HFFc6 (cell line): ENCODE measurements around the gene ADORA1. TPM values are rescaled to one million over a fixed set of nuclear protein-coding genes. Genes with fewer than 3 reads are reported as not detected.

ENCODE experiments used
- DNase-seq: peaks from one replicate; pipeline ENCODE4 v3.0.0-alpha.2; 2018
- H3K27ac Mint-ChIP-seq: 2 replicates; pipeline ENCODE4 v1.8.0; 2020; ENCODE audit warnings: mild to moderate bottlenecking, mixed read lengths
- H3K27me3 Mint-ChIP-seq: 2 replicates; pipeline ENCODE4 v1.8.0; 2021; ENCODE audit warnings: mild to moderate bottlenecking, moderate library complexity, mixed read lengths; ENCODE audit not compliant: insufficient read depth
- H3K36me3 Mint-ChIP-seq: 2 replicates; pipeline ENCODE4 v1.8.0; 2021; ENCODE audit warnings: low read depth, mixed read lengths
- H3K4me1 Mint-ChIP-seq: 2 replicates; pipeline ENCODE4 v1.8.0; 2020; ENCODE audit warnings: low read depth, mixed read lengths
- H3K4me3 Mint-ChIP-seq: 2 replicates; pipeline ENCODE4 v1.8.0; 2020; ENCODE audit warnings: mild to moderate bottlenecking, moderate library complexity, mixed read lengths
- H3K9me3 Mint-ChIP-seq: 2 replicates; pipeline ENCODE4 v1.8.0; 2020; ENCODE audit warnings: mild to moderate bottlenecking, mixed read lengths
- total RNA-seq, 6 experiments: library from RNA; stranded (reverse); fragmentation: NEBNext Ultra II Directional; extraction: Animal tissue kit (Norgen Biotek cat#: 25700); gene quantifications; 2 replicates in 1 of 6; 3 replicates in 5 of 6; pipeline ENCODE4 v1.2.3, GENCODE V29; 2021
- TF ChIP-seq, protein P1 (sequence below): fragments of 200-600 bp; sonication (generic); IDR thresholded peaks from 2 replicates; pipeline ENCODE4 v1.5.0; 2021; ENCODE audit warnings: antibody characterized with exemption, mild to moderate bottlenecking

Gene ADORA1
- total RNA-seq, 6 experiments from 2014 or later, result 0.25 to 5.5 (median 0.53) TPM

- H3K36me3 Mint-ChIP-seq, result no peaks in the 10 kb centered on the region
- TF ChIP-seq, protein P1, sequence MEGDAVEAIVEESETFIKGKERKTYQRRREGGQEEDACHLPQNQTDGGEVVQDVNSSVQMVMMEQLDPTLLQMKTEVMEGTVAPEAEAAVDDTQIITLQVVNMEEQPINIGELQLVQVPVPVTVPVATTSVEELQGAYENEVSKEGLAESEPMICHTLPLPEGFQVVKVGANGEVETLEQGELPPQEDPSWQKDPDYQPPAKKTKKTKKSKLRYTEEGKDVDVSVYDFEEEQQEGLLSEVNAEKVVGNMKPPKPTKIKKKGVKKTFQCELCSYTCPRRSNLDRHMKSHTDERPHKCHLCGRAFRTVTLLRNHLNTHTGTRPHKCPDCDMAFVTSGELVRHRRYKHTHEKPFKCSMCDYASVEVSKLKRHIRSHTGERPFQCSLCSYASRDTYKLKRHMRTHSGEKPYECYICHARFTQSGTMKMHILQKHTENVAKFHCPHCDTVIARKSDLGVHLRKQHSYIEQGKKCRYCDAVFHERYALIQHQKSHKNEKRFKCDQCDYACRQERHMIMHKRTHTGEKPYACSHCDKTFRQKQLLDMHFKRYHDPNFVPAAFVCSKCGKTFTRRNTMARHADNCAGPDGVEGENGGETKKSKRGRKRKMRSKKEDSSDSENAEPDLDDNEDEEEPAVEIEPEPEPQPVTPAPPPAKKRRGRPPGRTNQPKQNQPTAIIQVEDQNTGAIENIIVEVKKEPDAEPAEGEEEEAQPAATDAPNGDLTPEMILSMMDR, result no peak
- H3K4me1 Mint-ChIP-seq, result no peaks in the 10 kb centered on the region; the same call in 1 of the 2 replicates
- no peak overlapping the region for H3K27ac Mint-ChIP-seq
- no peak for DNase-seq
- peaks cover 33% of the 10 kb centered on the region for H3K27me3 Mint-ChIP-seq
- no peak overlapping the region for H3K4me3 Mint-ChIP-seq
- no peaks in the 10 kb centered on the region for H3K9me3 Mint-ChIP-seq
Measured at GRCh38 chr1:203086992-203087763, 40.3 kb upstream of the ADORA1 start.

GRCh38 chr1:203088441-203088840, 39.1 kb upstream of the ADORA1 start:
- Mint-ChIP-seq H3K36me3 (no peaks in the 10 kb centered on the region), H3K27me3 (peaks cover 35% of the 10 kb centered on the region), H3K4me3 (no peak overlapping the region), H3K4me1 (no peaks in the 10 kb centered on the region; the same call in 1 of the 2 replicates), H3K9me3 (no peaks in the 10 kb centered on the region), H3K27ac (no peak overlapping the region)
- no peak for DNase-seq
- TF ChIP-seq, protein P1, result no peak

- no peaks in the 10 kb centered on the region; the same call in 1 of the 2 replicates for H3K9me3 Mint-ChIP-seq
- H3K4me1 Mint-ChIP-seq, result no peaks in the 10 kb centered on the region; the same call in 1 of the 2 replicates
- no peak overlapping the region for H3K27ac Mint-ChIP-seq
- H3K36me3 Mint-ChIP-seq, result no peaks in the 10 kb centered on the region; the same call in 1 of the 2 replicates
- H3K27me3 Mint-ChIP-seq, result peaks cover 35% of the 10 kb centered on the region
- TF ChIP-seq, protein P1, result no peak
- no peak overlapping the region for H3K4me3 Mint-ChIP-seq
- DNase-seq, result no peak
Measured at GRCh38 chr1:203089001-203089650, 38.4 kb upstream of the ADORA1 start.

DNA sequence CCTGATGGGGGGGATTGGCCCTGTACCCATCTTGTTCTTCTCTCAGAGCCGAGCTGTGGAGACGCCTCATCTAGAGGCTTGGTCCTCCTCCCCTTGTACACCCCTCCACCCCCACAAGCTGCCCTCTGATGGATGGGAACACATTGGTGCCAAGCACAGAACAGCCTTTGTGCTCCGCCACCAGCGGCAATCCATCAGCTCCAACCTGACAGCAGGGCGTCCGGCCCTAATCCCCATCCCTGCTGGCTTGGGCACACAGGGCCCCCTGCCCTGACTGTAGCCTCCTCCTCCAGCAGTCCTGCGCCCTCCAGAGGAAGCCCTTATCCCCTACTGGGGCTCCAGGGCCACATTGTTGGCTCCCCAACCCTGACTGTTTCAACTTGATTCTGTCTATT, 37.9 kb upstream of the ADORA1 start:
- H3K27me3 Mint-ChIP-seq, result peaks cover 35% of the 10 kb centered on the region

DNA sequence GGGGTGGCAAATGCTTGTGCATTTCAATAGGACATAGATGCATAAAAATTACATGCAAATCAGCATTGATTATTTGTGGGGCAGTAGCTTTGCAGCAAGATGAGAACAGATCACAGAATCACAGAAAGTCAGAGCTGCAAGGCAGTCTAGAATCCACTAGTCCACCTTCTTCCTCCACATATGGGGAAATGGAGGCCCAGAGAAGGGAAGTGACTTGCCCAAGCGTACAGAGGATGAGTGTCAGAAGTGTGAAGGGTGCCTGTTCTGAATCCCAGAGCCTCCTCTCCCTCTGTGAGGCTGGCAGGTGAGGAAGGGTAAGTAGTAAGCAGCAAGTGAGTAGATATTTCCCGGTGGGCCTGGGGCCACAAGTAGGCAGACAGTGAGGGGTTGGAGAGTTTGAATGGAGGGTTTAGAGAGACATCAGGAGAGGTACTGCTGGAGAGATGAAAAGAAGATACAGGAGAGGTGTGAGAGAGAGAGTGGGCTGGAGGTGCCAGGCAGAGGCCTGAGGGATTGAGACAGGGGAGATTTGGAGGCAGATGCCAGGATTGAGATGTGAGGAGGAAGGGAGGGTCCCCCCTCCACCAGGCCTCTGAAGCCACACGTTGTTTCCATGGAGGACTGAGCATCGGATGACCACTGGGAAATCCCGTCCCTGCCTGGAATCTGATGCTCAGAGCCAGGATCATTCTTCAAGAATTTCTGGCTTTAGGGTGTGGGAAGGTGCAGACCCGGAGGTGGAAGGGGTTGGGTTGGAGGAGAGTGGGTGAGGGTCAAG, 36.9 kb upstream of the ADORA1 start:
- TF ChIP-seq, protein P1, result no peak
- no peak for DNase-seq
- peaks cover 15% of the 10 kb centered on the region for H3K9me3 Mint-ChIP-seq

More for the DNA sequence above, 37.9 kb upstream of the ADORA1 start:
- TF ChIP-seq, protein P1, result no peak
- no peak for DNase-seq
- peaks cover 5% of the 10 kb centered on the region; the same call in 1 of the 2 replicates for H3K36me3 Mint-ChIP-seq
- H3K27ac Mint-ChIP-seq, result no peak overlapping the region
- no peaks in the 10 kb centered on the region; the same call in 1 of the 2 replicates for H3K4me1 Mint-ChIP-seq
- peaks cover 5% of the 10 kb centered on the region for H3K9me3 Mint-ChIP-seq
- no peak overlapping the region for H3K4me3 Mint-ChIP-seq

More for the DNA sequence above, 36.9 kb upstream of the ADORA1 start:
- Mint-ChIP-seq H3K4me1 (no peaks in the 10 kb centered on the region; the same call in 1 of the 2 replicates), H3K27me3 (peaks cover 35% of the 10 kb centered on the region), H3K36me3 (peaks cover 13% of the 10 kb centered on the region; the same call in 1 of the 2 replicates), H3K4me3 (no peak overlapping the region), H3K27ac (no peak overlapping the region)
